ENCODE results near the gene CACNA1C.

DNA sequence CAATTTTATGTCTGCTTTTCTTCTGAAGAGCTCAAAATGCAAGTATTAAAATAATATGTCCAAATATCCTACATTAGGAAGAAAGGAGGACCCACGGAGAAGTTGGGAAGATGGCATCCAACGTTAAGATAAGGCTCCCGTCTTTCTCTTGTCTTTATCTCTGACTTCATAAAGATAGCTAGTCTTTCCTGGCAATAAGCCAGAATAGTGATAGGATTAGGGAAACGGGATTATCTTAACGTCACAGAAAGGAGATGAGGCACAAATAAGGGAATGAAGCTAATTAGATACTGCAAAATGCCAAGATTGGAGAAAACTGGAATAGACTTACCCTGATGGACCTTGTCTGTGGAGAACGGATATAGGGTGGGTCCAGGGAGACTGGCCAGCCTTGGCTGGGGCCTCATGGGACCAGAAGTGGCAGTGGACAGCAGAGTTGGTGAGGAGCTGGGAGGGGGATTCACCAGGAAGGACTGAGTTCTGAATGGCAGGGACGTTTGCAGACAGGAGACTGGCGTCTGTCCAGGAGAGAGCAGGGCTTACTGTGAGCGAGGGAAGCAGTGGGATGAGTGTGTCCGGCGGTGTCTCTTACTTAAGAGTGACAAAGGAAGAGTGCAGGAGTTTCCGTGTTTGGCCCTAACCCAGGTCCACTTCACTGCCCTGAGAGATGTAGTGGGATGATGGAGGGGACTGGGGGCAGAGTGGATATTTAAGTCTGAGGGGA is 119.9 kb downstream of the CACNA1C start:
- TF ChIP-seq, protein P1, sequence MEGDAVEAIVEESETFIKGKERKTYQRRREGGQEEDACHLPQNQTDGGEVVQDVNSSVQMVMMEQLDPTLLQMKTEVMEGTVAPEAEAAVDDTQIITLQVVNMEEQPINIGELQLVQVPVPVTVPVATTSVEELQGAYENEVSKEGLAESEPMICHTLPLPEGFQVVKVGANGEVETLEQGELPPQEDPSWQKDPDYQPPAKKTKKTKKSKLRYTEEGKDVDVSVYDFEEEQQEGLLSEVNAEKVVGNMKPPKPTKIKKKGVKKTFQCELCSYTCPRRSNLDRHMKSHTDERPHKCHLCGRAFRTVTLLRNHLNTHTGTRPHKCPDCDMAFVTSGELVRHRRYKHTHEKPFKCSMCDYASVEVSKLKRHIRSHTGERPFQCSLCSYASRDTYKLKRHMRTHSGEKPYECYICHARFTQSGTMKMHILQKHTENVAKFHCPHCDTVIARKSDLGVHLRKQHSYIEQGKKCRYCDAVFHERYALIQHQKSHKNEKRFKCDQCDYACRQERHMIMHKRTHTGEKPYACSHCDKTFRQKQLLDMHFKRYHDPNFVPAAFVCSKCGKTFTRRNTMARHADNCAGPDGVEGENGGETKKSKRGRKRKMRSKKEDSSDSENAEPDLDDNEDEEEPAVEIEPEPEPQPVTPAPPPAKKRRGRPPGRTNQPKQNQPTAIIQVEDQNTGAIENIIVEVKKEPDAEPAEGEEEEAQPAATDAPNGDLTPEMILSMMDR (IDR thresholded peaks at IDR 0.05; ENCODE audit: low read depth, low read length, poor library complexity, severe bottlenecking): no peak
- no peak for TF ChIP-seq EZH2phosphoT487 (IDR thresholded peaks at IDR 0.05; ENCODE audit: borderline replicate concordance, low read length)

Data from DOHH2 (cell line).